ENCODE results near the gene RPGRIP1.

DNA sequence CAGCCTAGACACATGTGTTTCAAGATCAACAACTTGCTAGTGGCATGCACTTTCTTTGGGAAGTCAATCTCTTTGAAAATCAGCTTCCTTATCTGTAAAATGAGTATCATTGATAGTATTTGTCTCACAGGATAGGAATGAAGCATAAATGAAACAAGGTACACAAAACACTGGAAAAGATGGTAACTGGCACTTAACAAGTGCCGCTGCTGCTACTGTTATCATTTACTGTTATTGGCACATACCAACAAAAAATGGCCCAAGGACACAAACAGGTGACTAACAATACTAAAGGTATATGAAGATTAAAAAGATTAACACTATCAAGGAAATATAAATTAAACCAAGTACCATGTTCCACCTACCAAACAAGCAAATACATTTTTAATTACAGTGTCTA, 31.5 kb upstream of the RPGRIP1 start:
- no peak for TF ChIP-seq SUZ12 (IDR thresholded peaks at IDR 0.05)
- no peak for TF ChIP-seq FOXM1 (IDR thresholded peaks at IDR 0.05; ENCODE audit: borderline replicate concordance)
- TF ChIP-seq PKNOX1 (IDR thresholded peaks at IDR 0.05) = no peak
- TF ChIP-seq ZNF384 (IDR thresholded peaks at IDR 0.05) = no peak
- no peak for TF ChIP-seq ARNT (IDR thresholded peaks at IDR 0.05)
- no peak for TF ChIP-seq CTBP1 (IDR thresholded peaks at IDR 0.05; ENCODE audit: borderline replicate concordance)
- no peak for TF ChIP-seq FOXA1 (IDR thresholded peaks at IDR 0.05)
